ENCODE results near the gene NACC2. TPM values are rescaled to one million over a fixed set of nuclear protein-coding genes. Genes with fewer than 3 reads are reported as not detected.
"Not testable (repeated sequence)": the region's sequence is repeated elsewhere in the genome, so short reads cannot be mapped to it uniquely, and the experiment has no call there.

The NACC2 gene
- total and polyA plus RNA-seq, 10 donors, result 2.1 to 34.9 (median 23.7) TPM

DNA sequence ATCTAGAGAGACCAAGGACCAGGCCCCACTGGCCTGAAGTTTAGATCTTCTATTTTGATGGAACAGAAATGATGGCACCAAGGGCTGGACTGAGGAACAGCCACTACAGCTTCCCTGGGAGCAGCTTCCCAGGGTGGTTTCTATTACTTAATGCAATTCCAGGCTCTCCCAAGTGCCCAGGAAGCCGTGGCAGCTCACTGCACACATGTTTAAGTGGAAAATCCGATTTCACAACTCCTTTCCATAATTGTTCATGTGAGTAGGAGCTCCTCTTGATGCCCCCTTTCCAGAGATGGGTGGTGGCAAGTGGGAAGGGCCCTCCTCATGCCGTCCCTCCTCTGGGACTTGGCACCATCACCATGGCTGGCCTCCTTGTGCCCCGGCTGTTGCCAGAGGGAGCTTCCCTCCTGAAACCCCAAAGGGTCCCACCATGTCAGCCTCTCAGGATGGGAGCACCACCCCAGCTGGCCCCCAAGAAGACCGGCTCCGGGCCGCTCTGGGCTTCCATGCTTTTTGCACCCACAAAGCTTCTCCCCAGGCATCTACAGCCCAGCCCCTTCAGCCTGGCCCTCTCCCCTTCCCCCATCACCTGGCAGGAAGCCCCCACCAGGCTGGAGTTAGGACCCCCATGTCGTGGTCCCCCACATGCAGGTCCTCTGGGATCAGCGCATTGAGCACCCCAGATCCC is 124.8 kb downstream of the NACC2 start:
- no peak for TF ChIP-seq POLR2AphosphoS5 (IDR thresholded peaks at IDR 0.05)
- TF ChIP-seq, protein P1, sequence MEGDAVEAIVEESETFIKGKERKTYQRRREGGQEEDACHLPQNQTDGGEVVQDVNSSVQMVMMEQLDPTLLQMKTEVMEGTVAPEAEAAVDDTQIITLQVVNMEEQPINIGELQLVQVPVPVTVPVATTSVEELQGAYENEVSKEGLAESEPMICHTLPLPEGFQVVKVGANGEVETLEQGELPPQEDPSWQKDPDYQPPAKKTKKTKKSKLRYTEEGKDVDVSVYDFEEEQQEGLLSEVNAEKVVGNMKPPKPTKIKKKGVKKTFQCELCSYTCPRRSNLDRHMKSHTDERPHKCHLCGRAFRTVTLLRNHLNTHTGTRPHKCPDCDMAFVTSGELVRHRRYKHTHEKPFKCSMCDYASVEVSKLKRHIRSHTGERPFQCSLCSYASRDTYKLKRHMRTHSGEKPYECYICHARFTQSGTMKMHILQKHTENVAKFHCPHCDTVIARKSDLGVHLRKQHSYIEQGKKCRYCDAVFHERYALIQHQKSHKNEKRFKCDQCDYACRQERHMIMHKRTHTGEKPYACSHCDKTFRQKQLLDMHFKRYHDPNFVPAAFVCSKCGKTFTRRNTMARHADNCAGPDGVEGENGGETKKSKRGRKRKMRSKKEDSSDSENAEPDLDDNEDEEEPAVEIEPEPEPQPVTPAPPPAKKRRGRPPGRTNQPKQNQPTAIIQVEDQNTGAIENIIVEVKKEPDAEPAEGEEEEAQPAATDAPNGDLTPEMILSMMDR (IDR thresholded peaks at IDR 0.05 in 8 of 11, conservative IDR thresholded peaks at IDR 0.05 in 3 of 11), result no peak
- no peak for TF ChIP-seq POLR2A (IDR thresholded peaks at IDR 0.05)
- Histone ChIP-seq H3K4me1 (peaks cover 11 to 49% (median 31%) of the 10 kb centered on the region in 6 donors), H3K27ac (peak overlapping the region in 5 of 8 donors; percentile 46 to 78 (median 66)), H3K36me3 (no peaks in the 10 kb centered on the region), H3K9me3 (no peaks in the 10 kb centered on the region), H3K4me3 (no peak overlapping the region), H3K27me3 (replicated peaks in 1 of 7) (peaks cover 0 to 19% (median 0%) of the 10 kb centered on the region in 7 donors)
- WGBS, 5 donors, result 77 to 84% (median 80%) methylated on average over 9 of the region's 9 CpGs
- intact Hi-C loops (cut with DNase I; ENCODE audit: low total_unique reads), result no loop called here
- DNase-seq, result no peak

DNA sequence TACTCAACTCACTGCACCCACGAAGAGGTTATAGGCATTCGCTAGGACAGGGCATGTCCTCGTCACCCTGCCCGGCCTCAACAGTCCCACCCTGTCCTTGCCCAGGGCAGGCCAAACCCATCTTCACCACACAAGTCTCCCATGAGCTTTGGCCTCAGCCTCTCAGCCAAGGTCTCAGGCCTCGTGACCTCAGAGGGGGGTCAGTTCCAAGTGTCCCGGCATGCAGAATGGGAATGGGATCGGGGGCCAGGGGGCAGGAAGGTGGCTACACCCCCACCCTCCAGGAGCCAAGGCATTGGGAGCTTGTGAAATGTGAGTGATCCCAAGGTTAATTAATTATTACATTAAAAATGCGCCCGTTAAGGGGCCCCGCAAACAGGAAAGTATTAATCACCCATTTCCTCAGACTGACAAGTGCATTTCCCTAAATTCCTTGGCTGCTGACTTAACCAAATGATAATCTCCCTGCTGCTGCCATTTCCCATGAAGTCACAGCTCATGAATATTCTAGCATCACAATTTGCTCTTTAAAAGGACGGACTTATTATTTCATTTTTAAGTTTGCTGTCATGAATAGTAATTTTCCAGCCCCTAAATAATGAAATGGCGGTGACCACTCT is 125.9 kb downstream of the NACC2 start:
- no peaks in the 10 kb centered on the region for H3K36me3 ChIP-seq
- intact Hi-C loops (cut with DNase I; ENCODE audit: low total_unique reads), result no loop called here
- peaks cover 11 to 49% (median 31%) of the 10 kb centered on the region in 6 donors for H3K4me1 ChIP-seq
- no peak overlapping the region for H3K4me3 ChIP-seq
- H3K27me3 ChIP-seq (replicated peaks in 1 of 7), result peaks cover 0 to 22% (median 0%) of the 10 kb centered on the region in 7 donors
- TF ChIP-seq POLR2AphosphoS5 (IDR thresholded peaks at IDR 0.05) (peak in 2 of 3 donors; percentile 25 to 49), POLR2A (IDR thresholded peaks at IDR 0.05) (no peak)
- DNase-seq, result no peak
- WGBS, 5 donors, result 22 to 38% (median 24%) methylated on average over 12 of the region's 12 CpGs
- H3K27ac ChIP-seq, result peak overlapping the region; percentile 46 to 78 (median 63)
- H3K9me3 ChIP-seq, result no peaks in the 10 kb centered on the region

DNA sequence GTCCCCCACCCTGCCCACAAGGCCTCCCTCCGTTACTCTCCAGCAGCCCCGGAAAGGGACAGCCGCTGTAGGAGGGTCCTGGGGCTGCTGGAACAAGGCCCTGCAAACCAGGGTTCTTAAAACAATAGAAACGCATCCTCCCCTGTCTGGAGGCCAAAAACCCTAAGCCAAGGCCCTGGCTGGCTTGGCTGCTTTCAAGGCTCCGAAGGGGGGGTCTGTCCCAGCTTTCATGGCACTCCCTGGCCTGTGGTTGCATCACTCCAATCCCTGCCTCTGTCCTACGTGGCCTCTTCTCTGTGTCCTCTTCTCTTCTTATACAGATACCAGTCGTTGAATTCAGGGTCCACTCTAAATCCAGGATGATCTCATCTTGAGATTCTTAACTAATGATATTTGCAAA is 126.5 kb downstream of the NACC2 start:
- intact Hi-C loops (cut with DNase I; ENCODE audit: low total_unique reads), result no loop called here
- DNase-seq, result no peak
- Histone ChIP-seq H3K27me3 (replicated peaks in 1 of 7) (peaks cover 0 to 22% (median 0%) of the 10 kb centered on the region in 7 donors), H3K4me1 (peaks cover 11 to 43% (median 31%) of the 10 kb centered on the region in 6 donors), H3K27ac (peak overlapping the region; percentile 46 to 78 (median 63)), H3K9me3 (no peaks in the 10 kb centered on the region), H3K4me3 (no peak overlapping the region), H3K36me3 (no peaks in the 10 kb centered on the region)
- 32 to 55% (median 35%) methylated on average over 7 of the region's 7 CpGs for WGBS, 5 donors
- TF ChIP-seq POLR2AphosphoS5 (IDR thresholded peaks at IDR 0.05), result no peak
- no peak for TF ChIP-seq POLR2A (IDR thresholded peaks at IDR 0.05)
- TF ChIP-seq, protein P1 (IDR thresholded peaks at IDR 0.05 in 8 of 11, conservative IDR thresholded peaks at IDR 0.05 in 3 of 11), result no peak

DNA sequence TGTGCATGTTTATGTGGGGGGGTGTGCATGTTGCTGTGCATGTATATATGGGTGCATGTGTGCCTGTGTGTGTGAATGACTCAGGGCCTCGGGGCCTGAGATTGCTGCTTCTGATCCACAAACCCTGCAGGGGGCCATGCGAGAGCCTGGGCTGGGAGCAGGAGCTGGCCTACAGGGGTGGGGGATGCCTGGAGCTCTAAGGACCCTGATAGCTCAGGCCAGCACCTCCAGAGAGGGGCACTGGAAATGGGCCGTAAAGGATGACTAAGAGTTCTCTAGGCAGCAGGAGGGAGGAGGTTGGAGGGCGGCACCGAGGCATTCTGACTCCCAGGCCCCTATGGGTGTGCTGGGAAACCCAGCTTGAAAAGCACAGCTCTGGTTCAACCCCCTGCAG is 127.0 kb downstream of the NACC2 start:
- DNase-seq, result no peak
- H3K9me3 ChIP-seq, result no peaks in the 10 kb centered on the region

DNA sequence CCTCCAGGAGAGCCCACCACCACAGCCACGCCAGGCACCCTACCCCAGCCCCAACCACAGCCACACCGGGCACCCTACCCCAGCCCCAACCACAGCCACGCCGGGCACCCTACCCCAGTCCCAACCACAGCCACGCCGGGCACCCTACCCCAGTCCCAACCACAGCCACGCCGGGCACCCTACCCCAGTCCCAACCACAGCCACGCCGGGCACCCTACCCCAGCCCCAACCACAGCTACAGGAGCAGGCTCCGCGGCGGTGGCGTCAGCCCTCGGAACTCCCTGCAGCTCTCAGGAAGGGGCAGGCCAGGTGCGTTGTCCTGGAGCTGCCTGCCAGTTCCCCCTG is 128.2 kb downstream of the NACC2 start:
- Histone ChIP-seq H3K27me3 (replicated peaks in 1 of 7) (peaks cover 0 to 22% (median 0%) of the 10 kb centered on the region in 7 donors), H3K4me1 (peaks cover 11 to 48% (median 31%) of the 10 kb centered on the region in 6 donors)
- intact Hi-C loops (cut with DNase I; ENCODE audit: low total_unique reads), result loop anchor here (2.0 kb wide), 1 partner anchor 156 kb away; no protein-coding TSS in a partner anchor
- 22 to 70% (median 54%) methylated on average over 2 to 16 of the region's 16 CpGs for WGBS, 5 donors
- not testable (repeated sequence) for H3K36me3 ChIP-seq, H3K9me3 ChIP-seq, DNase-seq, H3K4me3 ChIP-seq, H3K27ac ChIP-seq

More for the DNA sequence above, 127.0 kb downstream of the NACC2 start:
- intact Hi-C loops (cut with DNase I; ENCODE audit: low total_unique reads), result no loop called here
- 35 to 50% (median 45%) methylated on average over 4 to 5 of the region's 5 CpGs for WGBS, 5 donors
- Histone ChIP-seq H3K27me3 (replicated peaks in 1 of 7) (peaks cover 0 to 22% (median 0%) of the 10 kb centered on the region in 7 donors), H3K4me1 (peaks cover 11 to 38% (median 31%) of the 10 kb centered on the region in 6 donors), H3K36me3 (no peaks in the 10 kb centered on the region), H3K27ac (peak overlapping the region in 7 of 8 donors; percentile 46 to 78 (median 64)), H3K4me3 (no peak overlapping the region)
- TF ChIP-seq, protein P1 (IDR thresholded peaks at IDR 0.05 in 8 of 11, conservative IDR thresholded peaks at IDR 0.05 in 3 of 11), result no peak
